ENCODE results near the gene WDR81. TPM values are rescaled to one million over a fixed set of nuclear protein-coding genes. Genes with fewer than 3 reads are reported as not detected.

Gene WDR81
- total RNA-seq, 1 experiment from 2014 or later: 17.3 TPM

DNA sequence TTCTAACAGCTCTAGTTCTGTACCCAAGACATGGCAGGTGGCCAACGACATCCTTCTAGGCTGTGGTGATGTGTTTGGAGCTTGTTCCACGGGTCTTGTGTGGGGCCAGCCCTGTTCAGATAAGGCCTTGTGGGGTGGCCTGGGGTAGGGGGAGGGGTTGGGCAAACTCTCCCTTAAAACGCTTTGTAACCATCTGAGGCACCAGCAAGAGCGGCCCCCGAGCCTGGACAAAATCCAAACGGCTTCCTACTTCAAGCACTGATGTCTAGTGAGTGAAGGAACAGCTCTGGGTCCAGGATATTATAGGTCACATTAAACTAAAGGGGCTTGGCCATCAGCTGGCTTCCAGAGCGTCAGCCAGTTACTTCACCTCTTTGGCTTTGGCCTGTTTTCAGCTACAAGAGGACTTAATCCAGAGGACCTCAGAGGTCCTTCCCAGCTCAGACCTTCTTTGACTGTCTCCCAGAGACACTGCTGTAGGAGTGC is 49.2 kb downstream of the WDR81 start:
- no peak for ATAC-seq
- TF ChIP-seq FOSL1 (IDR thresholded peaks at IDR 0.05; ENCODE audit: low read depth) (no peak), EZH2phosphoT487 (IDR thresholded peaks at IDR 0.05; ENCODE audit: borderline replicate concordance) (no peak), EGR1 (IDR thresholded peaks at IDR 0.05; ENCODE audit: low read depth) (no peak), YY1 (IDR thresholded peaks at IDR 0.05; ENCODE audit: extremely low read depth, insufficient replicate concordance, low read depth, low read length) (no peak), SRF (IDR thresholded peaks at IDR 0.05; ENCODE audit: low read depth) (no peak), POLR2AphosphoS5 (IDR thresholded peaks at IDR 0.05; ENCODE audit: low read depth, low read length) (no peak), SIN3A (IDR thresholded peaks at IDR 0.05; ENCODE audit: low read depth) (no peak), ELF1 (IDR thresholded peaks at IDR 0.05; ENCODE audit: borderline replicate concordance, low read depth) (no peak), POLR2A (IDR thresholded peaks at IDR 0.05; ENCODE audit: borderline replicate concordance, extremely low read depth, insufficient read depth, insufficient read length) (no peak), JUND (IDR thresholded peaks at IDR 0.05) (no peak), ZNF274 (IDR thresholded peaks at IDR 0.05; ENCODE audit: low read depth, low read length) (no peak), EZH2 (IDR thresholded peaks at IDR 0.05) (no peak), RAD21 (IDR thresholded peaks at IDR 0.05; ENCODE audit: low read depth) (no peak)
- TF ChIP-seq, protein P1, sequence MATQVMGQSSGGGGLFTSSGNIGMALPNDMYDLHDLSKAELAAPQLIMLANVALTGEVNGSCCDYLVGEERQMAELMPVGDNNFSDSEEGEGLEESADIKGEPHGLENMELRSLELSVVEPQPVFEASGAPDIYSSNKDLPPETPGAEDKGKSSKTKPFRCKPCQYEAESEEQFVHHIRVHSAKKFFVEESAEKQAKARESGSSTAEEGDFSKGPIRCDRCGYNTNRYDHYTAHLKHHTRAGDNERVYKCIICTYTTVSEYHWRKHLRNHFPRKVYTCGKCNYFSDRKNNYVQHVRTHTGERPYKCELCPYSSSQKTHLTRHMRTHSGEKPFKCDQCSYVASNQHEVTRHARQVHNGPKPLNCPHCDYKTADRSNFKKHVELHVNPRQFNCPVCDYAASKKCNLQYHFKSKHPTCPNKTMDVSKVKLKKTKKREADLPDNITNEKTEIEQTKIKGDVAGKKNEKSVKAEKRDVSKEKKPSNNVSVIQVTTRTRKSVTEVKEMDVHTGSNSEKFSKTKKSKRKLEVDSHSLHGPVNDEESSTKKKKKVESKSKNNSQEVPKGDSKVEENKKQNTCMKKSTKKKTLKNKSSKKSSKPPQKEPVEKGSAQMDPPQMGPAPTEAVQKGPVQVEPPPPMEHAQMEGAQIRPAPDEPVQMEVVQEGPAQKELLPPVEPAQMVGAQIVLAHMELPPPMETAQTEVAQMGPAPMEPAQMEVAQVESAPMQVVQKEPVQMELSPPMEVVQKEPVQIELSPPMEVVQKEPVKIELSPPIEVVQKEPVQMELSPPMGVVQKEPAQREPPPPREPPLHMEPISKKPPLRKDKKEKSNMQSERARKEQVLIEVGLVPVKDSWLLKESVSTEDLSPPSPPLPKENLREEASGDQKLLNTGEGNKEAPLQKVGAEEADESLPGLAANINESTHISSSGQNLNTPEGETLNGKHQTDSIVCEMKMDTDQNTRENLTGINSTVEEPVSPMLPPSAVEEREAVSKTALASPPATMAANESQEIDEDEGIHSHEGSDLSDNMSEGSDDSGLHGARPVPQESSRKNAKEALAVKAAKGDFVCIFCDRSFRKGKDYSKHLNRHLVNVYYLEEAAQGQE (IDR thresholded peaks at IDR 0.05; ENCODE audit: low read depth): no peak
- TF ChIP-seq, protein P2, sequence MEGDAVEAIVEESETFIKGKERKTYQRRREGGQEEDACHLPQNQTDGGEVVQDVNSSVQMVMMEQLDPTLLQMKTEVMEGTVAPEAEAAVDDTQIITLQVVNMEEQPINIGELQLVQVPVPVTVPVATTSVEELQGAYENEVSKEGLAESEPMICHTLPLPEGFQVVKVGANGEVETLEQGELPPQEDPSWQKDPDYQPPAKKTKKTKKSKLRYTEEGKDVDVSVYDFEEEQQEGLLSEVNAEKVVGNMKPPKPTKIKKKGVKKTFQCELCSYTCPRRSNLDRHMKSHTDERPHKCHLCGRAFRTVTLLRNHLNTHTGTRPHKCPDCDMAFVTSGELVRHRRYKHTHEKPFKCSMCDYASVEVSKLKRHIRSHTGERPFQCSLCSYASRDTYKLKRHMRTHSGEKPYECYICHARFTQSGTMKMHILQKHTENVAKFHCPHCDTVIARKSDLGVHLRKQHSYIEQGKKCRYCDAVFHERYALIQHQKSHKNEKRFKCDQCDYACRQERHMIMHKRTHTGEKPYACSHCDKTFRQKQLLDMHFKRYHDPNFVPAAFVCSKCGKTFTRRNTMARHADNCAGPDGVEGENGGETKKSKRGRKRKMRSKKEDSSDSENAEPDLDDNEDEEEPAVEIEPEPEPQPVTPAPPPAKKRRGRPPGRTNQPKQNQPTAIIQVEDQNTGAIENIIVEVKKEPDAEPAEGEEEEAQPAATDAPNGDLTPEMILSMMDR (IDR thresholded peaks at IDR 0.05 in 2 of 3, conservative IDR thresholded peaks at IDR 0.05 in 1 of 3; ENCODE audit: borderline replicate concordance in 1 of 3, insufficient read depth in 1 of 3, low read depth in 2 of 3, low read length in 2 of 3): no peak
- TF ChIP-seq, protein P3, sequence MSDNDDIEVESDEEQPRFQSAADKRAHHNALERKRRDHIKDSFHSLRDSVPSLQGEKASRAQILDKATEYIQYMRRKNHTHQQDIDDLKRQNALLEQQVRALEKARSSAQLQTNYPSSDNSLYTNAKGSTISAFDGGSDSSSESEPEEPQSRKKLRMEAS (IDR thresholded peaks at IDR 0.05): no peak
- TF ChIP-seq, protein P4, sequence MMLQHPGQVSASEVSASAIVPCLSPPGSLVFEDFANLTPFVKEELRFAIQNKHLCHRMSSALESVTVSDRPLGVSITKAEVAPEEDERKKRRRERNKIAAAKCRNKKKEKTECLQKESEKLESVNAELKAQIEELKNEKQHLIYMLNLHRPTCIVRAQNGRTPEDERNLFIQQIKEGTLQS (IDR thresholded peaks at IDR 0.05): no peak

More for the DNA sequence above, 49.2 kb downstream of the WDR81 start:
- Histone ChIP-seq H4K20me1 (ENCODE audit: insufficient read depth) (no peaks in the 10 kb centered on the region), H3K36me3 (ENCODE audit: control insufficient read depth in 1 of 2, insufficient read depth in 2 of 2, low read length in 2 of 2) (peaks cover 3 to 6% of the 10 kb centered on the region in 2 experiments; a peak in 3 of 4 replicates), H3K4me1 (ENCODE audit: control insufficient read depth in 1 of 2, insufficient read depth in 2 of 2, low read length in 2 of 2) (no peaks in the 10 kb centered on the region), H3K4me3 (replicated peaks in 1 of 2; ENCODE audit: low read depth in 1 of 2, low read length in 2 of 2) (no peak overlapping the region), H3K79me2 (ENCODE audit: insufficient read depth, low read length) (no peaks in the 10 kb centered on the region), H3K4me2 (ENCODE audit: low read length) (no peak overlapping the region), H3K27ac (ENCODE audit: low read depth, low read length) (no peak overlapping the region), H3K9me2 (ENCODE audit: insufficient read depth) (no peaks in the 10 kb centered on the region), H3K9me3 (ENCODE audit: control insufficient read depth in 1 of 2, insufficient read depth in 1 of 2, low read depth in 1 of 2, low read length in 2 of 2) (no peaks in the 10 kb centered on the region), H3K9ac (ENCODE audit: low read length) (no peak overlapping the region), H3K27me3 (ENCODE audit: insufficient read depth, low read length) (no peaks in the 10 kb centered on the region), H2AFZ (ENCODE audit: low read depth, low read length, poor library complexity, severe bottlenecking) (no peak overlapping the region)
- intact Hi-C loops (cut with micrococcal nuclease): no loop called here
- no peak for DNase-seq (ENCODE audit: low read depth, low spot score)
- CTCF ChIA-PET: interaction anchor here (1.0 kb wide), 1 partner anchor 10 kb away, joined by 3 read pairs; no protein-coding TSS in a partner anchor
- POLR2A ChIA-PET: interaction anchor here (1.1 to 1.3 kb wide), 2 partner anchors 27 to 57 kb away, joined by 3 to 4 read pairs; no protein-coding TSS in a partner anchor
- RAD21 ChIA-PET (ENCODE audit: low non-redundant PET in 1 of 2, low total read pairs in 2 of 2, uncharacterized antibody in 2 of 2, unreplicated experiment in 2 of 2): no interaction called here
- BruUV-seq (replicated peaks): no TSS peak
